Measurements from ENCODE around the gene ADGRD1.
"Not testable (repeated sequence)": the region's sequence is repeated elsewhere in the genome, so short reads cannot be mapped to it uniquely, and the experiment has no call there.

ADGRD1 gene

GRCh38 chr12:131128966-131129619 is 175.4 kb downstream of the ADGRD1 start:
- not testable (repeated sequence) for DNase-seq

GRCh38 chr12:131129839-131130238 is 176.1 kb downstream of the ADGRD1 start:
- no peak for DNase-seq

- DNase-seq, result no peak
Observed at GRCh38 chr12:131130311-131130911, 176.7 kb downstream of the ADGRD1 start.

- DNase-seq, result no peak
Observed at GRCh38 chr12:131131077-131131807, 177.5 kb downstream of the ADGRD1 start.

GRCh38 chr12:131131808-131132117 is 178.1 kb downstream of the ADGRD1 start:
- no peak for DNase-seq

GRCh38 chr12:131132118-131132892 is 178.6 kb downstream of the ADGRD1 start:
- peak; percentile 67 to 72 for DNase-seq

GRCh38 chr12:131133015-131133905 is 179.6 kb downstream of the ADGRD1 start:
- DNase-seq, result no peak

GRCh38 chr12:131133994-131134393 is 180.3 kb downstream of the ADGRD1 start:
- DNase-seq, result no peak

GRCh38 chr12:131134523-131135310 is 181.0 kb downstream of the ADGRD1 start:
- DNase-seq, result no peak

- DNase-seq, result no peak
Observed at GRCh38 chr12:131135311-131135785, 181.6 kb downstream of the ADGRD1 start.

GRCh38 chr12:131135786-131136538 is 182.3 kb downstream of the ADGRD1 start:
- DNase-seq, result no peak

- no peak for DNase-seq
Observed at GRCh38 chr12:131136539-131136872, 182.8 kb downstream of the ADGRD1 start.

GRCh38 chr12:131137009-131137835 is 183.5 kb downstream of the ADGRD1 start:
- DNase-seq, result no peak

GRCh38 chr12:131137836-131138637 is 184.3 kb downstream of the ADGRD1 start:
- DNase-seq, result no peak

- DNase-seq, result no peak
Observed at GRCh38 chr12:131138638-131139362, 185.1 kb downstream of the ADGRD1 start.

GRCh38 chr12:131139363-131140068 is 185.8 kb downstream of the ADGRD1 start:
- DNase-seq, result no peak

- no peak for DNase-seq
Observed at GRCh38 chr12:131140069-131140435, 186.3 kb downstream of the ADGRD1 start.

GRCh38 chr12:131140697-131141096 is 187.0 kb downstream of the ADGRD1 start:
- no peak for DNase-seq
